K562 (cell line): ENCODE data around the gene CALB2. TPM values are rescaled to one million over a fixed set of nuclear protein-coding genes. Genes with fewer than 3 reads are reported as not detected.
A peak's percentile ranks its signal among the peaks of the same experiment; 100 is the strongest.

ENCODE experiments used
- ARID3B ChIP-seq: fragments of 250-450 bp; sonication (Bioruptor Pico); IDR thresholded peaks from 2 replicates; pipeline ENCODE4 v1.4.0; 2020; ENCODE audit warnings: borderline replicate concordance
- BRF1 ChIP-seq: IDR thresholded peaks from 3 replicates; pipeline ENCODE4 v1.6.1; 2011; ENCODE audit warnings: borderline replicate concordance, mild to moderate bottlenecking; ENCODE audit not compliant: insufficient read length; ENCODE audit errors: extremely low read depth
- CBX2 ChIP-seq: fragments of 200-600 bp; sonication (generic); IDR thresholded peaks from one replicate; pipeline ENCODE4 v1.6.1; 2012; ENCODE audit warnings: mild to moderate bottlenecking, low read length, inconsistent platforms; ENCODE audit not compliant: insufficient read depth, poor library complexity, severe bottlenecking
- CHD2 ChIP-seq: IDR thresholded peaks from 2 replicates; pipeline ENCODE4 v1.6.1; 2011; ENCODE audit warnings: low read depth, low read length
- EGR1 ChIP-seq: fragments of 450-650 bp; conservative IDR thresholded peaks from 2 replicates; pipeline ENCODE4 v1.6.1; 2017; ENCODE audit warnings: mild to moderate bottlenecking
- ELK3 ChIP-seq: fragments of 450-650 bp; formaldehyde crosslinking; IDR thresholded peaks from 2 replicates; pipeline ENCODE4 v1.4.0; 2020; ENCODE audit warnings: mild to moderate bottlenecking
- GATAD2B ChIP-seq: fragments of 450-650 bp; IDR thresholded peaks from 2 replicates; pipeline ENCODE4 v1.6.1; 2017; ENCODE audit warnings: mild to moderate bottlenecking, borderline replicate concordance
- HMBOX1 ChIP-seq: sonication (generic); IDR thresholded peaks from 2 replicates; pipeline ENCODE4 v1.6.1; 2016
- LCOR ChIP-seq: sonication (generic); formaldehyde crosslinking; IDR thresholded peaks from 2 replicates; pipeline ENCODE4 v1.8.0; 2022; ENCODE audit warnings: mild to moderate bottlenecking, missing genetic modification reagents
- MCM2 ChIP-seq: fragments of 450-650 bp; IDR thresholded peaks from 2 replicates; pipeline ENCODE4 v1.6.1; 2017; ENCODE audit warnings: low read depth, mild to moderate bottlenecking
- NFYB ChIP-seq: IDR thresholded peaks from 2 replicates; pipeline ENCODE4 v1.6.1; 2011; ENCODE audit warnings: mild to moderate bottlenecking, moderate library complexity; ENCODE audit not compliant: insufficient read length; ENCODE audit errors: extremely low read depth
- NRF1 ChIP-seq, 2 experiments: fragments of 450-650 bp; IDR thresholded peaks in 1 of 2; conservative IDR thresholded peaks in 1 of 2; 2 replicates each; pipeline ENCODE4 v1.6.1; 2014; ENCODE audit warnings: mild to moderate bottlenecking in 2 of 2
- RBM39 ChIP-seq: fragments of 200-400 bp; formaldehyde crosslinking; optimal IDR thresholded peaks from 2 replicates; pipeline ENCODE3; 2018; ENCODE audit warnings: low read depth, low read length
- SIN3A ChIP-seq, 2 experiments: fragments of 150-350 bp in 1 of 2; IDR thresholded peaks; 2 replicates each; pipeline ENCODE4 v1.6.1; 2011 to 2016; ENCODE audit warnings: borderline replicate concordance in 2 of 2, low read depth in 2 of 2, low read length in 2 of 2, mild to moderate bottlenecking in 2 of 2, moderate library complexity in 2 of 2; ENCODE audit not compliant: control insufficient read depth in 1 of 2
- SMARCC2 ChIP-seq: fragments of 450-650 bp; IDR thresholded peaks from 2 replicates; pipeline ENCODE4 v1.6.1; 2017; ENCODE audit warnings: antibody characterized with exemption, moderate library complexity, mild to moderate bottlenecking, low read depth
- SP1 ChIP-seq: sonication (generic); formaldehyde crosslinking; IDR thresholded peaks from 2 replicates; pipeline ENCODE4 v1.8.1; 2022; ENCODE audit warnings: mild to moderate bottlenecking, missing genetic modification reagents
- SRSF1 ChIP-seq: fragments of 200-400 bp; formaldehyde crosslinking; IDR thresholded peaks from 2 replicates; pipeline ENCODE4 v1.6.1; 2017; ENCODE audit warnings: mild to moderate bottlenecking, low read depth, low read length, moderate library complexity
- TAF9B ChIP-seq: fragments of 450-650 bp; IDR thresholded peaks from 2 replicates; pipeline ENCODE4 v1.6.1; 2018; ENCODE audit warnings: mild to moderate bottlenecking; ENCODE audit not compliant: partially characterized antibody
- TAL1 ChIP-seq: fragments of 450-650 bp; IDR thresholded peaks from 2 replicates; pipeline ENCODE4 v1.6.1; 2016; ENCODE audit warnings: mild to moderate bottlenecking
- TBP ChIP-seq: optimal IDR thresholded peaks from 2 replicates; pipeline ENCODE3; 2011; ENCODE audit warnings: low read depth, low read length, improper control_type of control experiment
- TCF7 ChIP-seq: sonication (generic); IDR thresholded peaks from 2 replicates; pipeline ENCODE4 v1.6.1; 2016; ENCODE audit warnings: antibody characterized with exemption, borderline replicate concordance
- WHSC1 ChIP-seq: IDR thresholded peaks from one replicate; pipeline ENCODE4 v1.6.1; 2012; ENCODE audit warnings: low read length, control low read depth, inconsistent platforms
- ZEB2 ChIP-seq: fragments of 450-650 bp; IDR thresholded peaks from 2 replicates; pipeline ENCODE4 v1.6.1; 2016
- ZNF699 ChIP-seq: fragments of 250-450 bp; sonication (Bioruptor Pico); IDR thresholded peaks from 2 replicates; pipeline ENCODE4 v1.8.0; 2021; ENCODE audit warnings: mild to moderate bottlenecking, moderate library complexity; ENCODE audit not compliant: insufficient replicate concordance
- polyA plus RNA-seq, 8 experiments: library from polyadenylated mRNA; depleted of rRNA in 4 of 8; stranded (reverse) in 5 of 8; unstranded in 3 of 8; fragments of >200 nt; fragmentation: Nextera tagmentation in 2 of 8; fragmentation: Illumina TruSeq in 1 of 8; extraction: Ambion mirVana in 2 of 8; extraction: Trizol in 1 of 8; gene quantifications; 2 replicates each; pipeline versions ENCODE4 v1.2.1 to v1.2.3, GENCODE V29; 2011 to 2014; ENCODE audit warnings: inconsistent platforms in 1 of 8, missing spikeins in 1 of 8
- total RNA-seq, 7 experiments: library from RNA; depleted of rRNA in 6 of 7; stranded (reverse); fragments of >200 nt in 6 of 7; fragmentation: Illumina TruSeq in 2 of 7; extraction: Trizol in 2 of 7; gene quantifications; 2 replicates each; pipeline versions ENCODE4 v1.2.1 to v1.2.3, GENCODE V29; 2011 to 2021; ENCODE audit warnings: low replicate concordance in 1 of 7

CALB2 gene
- total and polyA plus RNA-seq, 9 of the 15 experiments (the other 6 are each of a cell fraction or from before 2014, with no cell fraction given) = not detected

- TF ChIP-seq ELK3 (no peak), CHD2 (no peak), TAF9B (no peak), TCF7 (no peak), NRF1 (conservative IDR thresholded peaks at IDR 0.05 in 1 of 2, IDR thresholded peaks at IDR 0.05 in 1 of 2) (peak in 1 of 2 experiments; percentile 31; a peak in 1 of 4 replicates), WHSC1 (no peak), LCOR (CRISPR knock-in tag) (no peak), RBM39 (no peak), SMARCC2 (peak; percentile 63; the same call in 1 of the 2 replicates), HMBOX1 (peak; percentile 46; the same call in 1 of the 2 replicates), ZNF699 (CRISPR knock-in tag) (no peak), ARID3B (CRISPR knock-in tag) (no peak), TAL1 (peak; percentile 98), GATAD2B (no peak; the same call in 1 of the 2 replicates), TBP (no peak), NFYB (no peak), SIN3A (IDR thresholded peaks at IDR 0.05; ENCODE audit: borderline replicate concordance in 2 of 2, control insufficient read depth in 1 of 2, low read depth in 2 of 2, low read length in 2 of 2) (no peak), SP1 (CRISPR knock-in tag) (0 out of 2 replicates have a peak, but pooled peaks have one; percentile 22), SRSF1 (no peak), EGR1 (peak; percentile 51), ZEB2 (peak; percentile 75; the same call in 1 of the 2 replicates), CBX2 (no peak), BRF1 (no peak), MCM2 (no peak)
Observed at GRCh38 chr16:71430744-71431143, 72.2 kb downstream of the CALB2 start (continued).
